Measurements from ENCODE around the gene CPLX3. TPM values are rescaled to one million over a fixed set of nuclear protein-coding genes. Genes with fewer than 3 reads are reported as not detected.

The CPLX3 gene
- total and polyA plus RNA-seq, 5 donors from 2014 or later = 0.35 TPM; not detected in 4

DNA sequence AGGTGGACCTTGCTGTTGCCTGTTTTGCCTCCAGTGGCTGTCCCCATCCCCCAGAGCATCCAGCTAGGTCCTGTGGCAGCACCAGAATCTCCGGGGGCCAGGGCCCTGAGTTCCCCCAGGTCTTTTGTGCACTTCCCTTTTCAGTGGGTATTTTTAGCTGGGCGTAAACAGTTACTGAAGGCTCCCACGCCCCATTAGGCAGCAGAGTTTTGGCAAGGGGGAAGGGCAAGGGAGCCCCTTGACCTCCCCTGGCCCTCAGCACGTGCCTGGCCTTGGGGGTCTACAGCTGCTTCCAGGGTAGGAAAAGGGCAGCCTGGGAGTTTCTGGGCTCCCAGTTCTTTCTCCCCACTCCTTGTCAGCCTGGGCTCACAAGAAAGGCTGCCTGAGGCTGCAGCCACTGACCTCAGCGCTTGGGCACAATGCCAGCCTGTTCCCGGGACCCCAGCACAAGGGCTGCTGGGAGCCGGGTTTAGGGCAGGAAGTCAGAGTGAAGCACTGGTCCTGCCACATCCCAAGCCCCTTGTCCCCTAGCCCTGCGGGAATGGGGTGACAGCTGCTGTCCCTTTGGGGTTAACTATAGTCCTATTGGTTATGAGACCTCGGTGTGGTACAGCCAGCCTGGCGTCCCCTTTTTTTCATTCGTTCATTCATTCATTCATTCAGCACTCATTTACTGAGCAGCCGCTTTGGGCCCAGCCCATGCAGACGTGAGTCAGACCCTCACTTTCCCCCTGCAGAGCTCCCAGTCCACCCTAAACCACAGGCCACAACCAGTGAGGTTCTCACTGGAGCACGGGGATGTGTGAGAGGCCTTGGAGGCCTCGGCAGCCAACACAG, 36.1 kb upstream of the CPLX3 start:
- ATAC-seq (ENCODE audit: low read depth in 2 of 2) (no peak), DNase-seq (no peak)
- Histone ChIP-seq H3K4me1 (ENCODE audit: control insufficient read depth, insufficient read depth, low read length, poor library complexity, severe bottlenecking) (peaks cover 100% of the 10 kb centered on the region), H3K9me3 (ENCODE audit: control insufficient read depth in 2 of 2, low read length in 2 of 2) (no peaks in the 10 kb centered on the region), H3K4me3 (ENCODE audit: low read depth, low read length) (peak overlapping the region; percentile 85), H3K36me3 (ENCODE audit: control insufficient read depth, insufficient read depth, low read length) (no peaks in the 10 kb centered on the region), H3K27ac (ENCODE audit: insufficient read depth, low read length, poor library complexity, severe bottlenecking) (peak overlapping the region; percentile 95), H3K27me3 (ENCODE audit: control insufficient read depth, insufficient read depth, low read length) (no peaks in the 10 kb centered on the region)
- Mint-ChIP-seq H3K27ac (peak overlapping the region; percentile 97 to 100 (median 99)), H3K4me3 (peak overlapping the region; percentile 89 to 98 (median 94)), H3K27me3 (peaks cover 4% of the 10 kb centered on the region), H3K4me1 (peaks cover 20 to 95% (median 61%) of the 10 kb centered on the region in 4 donors), H3K36me3 (peaks cover 15% of the 10 kb centered on the region), H3K9me3 (peaks cover 0 to 1% (median 0%) of the 10 kb centered on the region in 7 donors)

DNA sequence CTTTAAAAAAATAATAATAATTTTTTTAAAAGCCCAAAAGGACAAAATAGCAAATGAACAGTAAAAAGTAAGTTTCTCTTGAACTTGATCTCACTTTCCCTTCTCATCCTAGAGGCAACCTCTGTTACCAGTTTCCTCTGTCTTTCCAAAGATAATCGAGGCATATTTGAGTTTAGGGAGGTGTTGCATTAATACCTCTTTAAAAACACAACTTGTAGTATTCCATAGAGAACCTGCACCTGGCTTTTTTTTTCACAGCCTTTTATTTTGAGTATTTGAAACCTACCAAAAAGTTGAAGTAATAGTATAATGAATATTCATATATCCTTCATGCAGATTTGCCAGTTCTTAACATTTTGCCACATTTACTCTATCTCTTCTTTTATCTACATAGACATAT, 35.4 kb upstream of the CPLX3 start:
- H3K27ac ChIP-seq (ENCODE audit: insufficient read depth, low read length, poor library complexity, severe bottlenecking) = peak overlapping the region; percentile 95
- no peak for DNase-seq
- peaks cover 0 to 1% (median 0%) of the 10 kb centered on the region in 7 donors for H3K9me3 Mint-ChIP-seq
- H3K27me3 Mint-ChIP-seq = peaks cover 4% of the 10 kb centered on the region
- H3K4me3 ChIP-seq (ENCODE audit: low read depth, low read length) = peak overlapping the region; percentile 85
- H3K4me1 ChIP-seq (ENCODE audit: control insufficient read depth, insufficient read depth, low read length, poor library complexity, severe bottlenecking) = peaks cover 100% of the 10 kb centered on the region
- no peak for ATAC-seq (ENCODE audit: low read depth in 2 of 2)
- no peaks in the 10 kb centered on the region for H3K36me3 ChIP-seq (ENCODE audit: control insufficient read depth, insufficient read depth, low read length)
- peak overlapping the region; percentile 83 to 98 (median 92) for H3K4me3 Mint-ChIP-seq
- peak overlapping the region; percentile 92 to 96 (median 95) for H3K27ac Mint-ChIP-seq
- H3K27me3 ChIP-seq (ENCODE audit: control insufficient read depth, insufficient read depth, low read length) = no peaks in the 10 kb centered on the region
- H3K36me3 Mint-ChIP-seq = peaks cover 12% of the 10 kb centered on the region
- H3K4me1 Mint-ChIP-seq = peaks cover 25 to 94% (median 64%) of the 10 kb centered on the region in 4 donors
- H3K9me3 ChIP-seq (ENCODE audit: control insufficient read depth in 2 of 2, low read length in 2 of 2) = no peaks in the 10 kb centered on the region

DNA sequence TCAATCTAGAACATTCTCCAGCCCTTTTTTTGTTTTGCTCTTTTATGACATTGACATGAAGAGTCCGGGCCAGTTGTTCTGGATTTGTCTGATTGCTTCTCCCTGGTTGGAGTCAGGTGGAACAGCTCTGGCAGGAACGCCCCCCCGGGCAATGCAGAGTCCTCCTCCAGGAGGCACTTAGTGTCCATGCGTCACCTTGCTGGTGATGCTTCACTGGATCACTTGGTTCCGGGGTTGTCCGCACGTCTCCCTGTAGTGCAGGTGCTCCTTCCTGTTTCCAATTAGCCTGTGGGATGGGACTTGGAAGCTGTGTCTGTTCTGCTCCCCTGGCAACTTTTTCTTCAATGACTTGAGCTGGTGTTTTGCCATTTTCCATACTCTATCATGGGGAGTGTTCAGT, 34.8 kb upstream of the CPLX3 start:
- Mint-ChIP-seq H3K36me3 (peaks cover 15% of the 10 kb centered on the region), H3K27ac (peak overlapping the region; percentile 92 to 96 (median 95)), H3K27me3 (peaks cover 4% of the 10 kb centered on the region), H3K4me3 (peak overlapping the region; percentile 83 to 98 (median 92)), H3K4me1 (peaks cover 29 to 94% (median 69%) of the 10 kb centered on the region in 4 donors), H3K9me3 (peaks cover 0 to 1% (median 0%) of the 10 kb centered on the region in 7 donors)
- Histone ChIP-seq H3K36me3 (ENCODE audit: control insufficient read depth, insufficient read depth, low read length) (no peaks in the 10 kb centered on the region), H3K4me1 (ENCODE audit: control insufficient read depth, insufficient read depth, low read length, poor library complexity, severe bottlenecking) (peaks cover 100% of the 10 kb centered on the region), H3K9me3 (ENCODE audit: control insufficient read depth in 2 of 2, low read length in 2 of 2) (no peaks in the 10 kb centered on the region), H3K27me3 (ENCODE audit: control insufficient read depth, insufficient read depth, low read length) (no peaks in the 10 kb centered on the region), H3K27ac (ENCODE audit: insufficient read depth, low read length, poor library complexity, severe bottlenecking) (peak overlapping the region; percentile 95), H3K4me3 (ENCODE audit: low read depth, low read length) (peak overlapping the region; percentile 85)
- no peak for ATAC-seq (ENCODE audit: low read depth in 2 of 2)
- DNase-seq = no peak

GRCh38 chr15:74792227-74793016, 34.0 kb upstream of the CPLX3 start:
- H3K4me3 Mint-ChIP-seq = peak overlapping the region; percentile 83 to 98 (median 92)
- H3K27ac ChIP-seq (ENCODE audit: insufficient read depth, low read length, poor library complexity, severe bottlenecking) = peak overlapping the region; percentile 95
- DNase-seq (no peak), ATAC-seq (ENCODE audit: low read depth in 2 of 2) (no peak)
- peaks cover 15% of the 10 kb centered on the region for H3K36me3 Mint-ChIP-seq
- H3K27me3 ChIP-seq (ENCODE audit: control insufficient read depth, insufficient read depth, low read length) = no peaks in the 10 kb centered on the region
- peak overlapping the region; percentile 92 to 96 (median 95) for H3K27ac Mint-ChIP-seq
- H3K36me3 ChIP-seq (ENCODE audit: control insufficient read depth, insufficient read depth, low read length) = no peaks in the 10 kb centered on the region
- peaks cover 29 to 93% (median 66%) of the 10 kb centered on the region in 4 donors for H3K4me1 Mint-ChIP-seq
- peak overlapping the region; percentile 85 for H3K4me3 ChIP-seq (ENCODE audit: low read depth, low read length)
- H3K4me1 ChIP-seq (ENCODE audit: control insufficient read depth, insufficient read depth, low read length, poor library complexity, severe bottlenecking) = peaks cover 100% of the 10 kb centered on the region
- H3K9me3 Mint-ChIP-seq = peaks cover 0 to 1% (median 0%) of the 10 kb centered on the region in 7 donors
- peaks cover 3% of the 10 kb centered on the region for H3K27me3 Mint-ChIP-seq
- H3K9me3 ChIP-seq (ENCODE audit: control insufficient read depth in 2 of 2, low read length in 2 of 2) = no peaks in the 10 kb centered on the region

GRCh38 chr15:74793135-74794028, 33.0 kb upstream of the CPLX3 start:
- H3K36me3 Mint-ChIP-seq = peaks cover 20% of the 10 kb centered on the region
- peak overlapping the region; percentile 95 for H3K27ac ChIP-seq (ENCODE audit: insufficient read depth, low read length, poor library complexity, severe bottlenecking)
- H3K4me1 Mint-ChIP-seq = peaks cover 29 to 93% (median 65%) of the 10 kb centered on the region in 4 donors
- peak; percentile 44 to 48 for ATAC-seq (ENCODE audit: low read depth in 2 of 2)
- H3K4me3 ChIP-seq (ENCODE audit: low read depth, low read length) = peak overlapping the region; percentile 54
- H3K27ac Mint-ChIP-seq = peak overlapping the region; percentile 92 to 96 (median 95)
- peaks cover 100% of the 10 kb centered on the region for H3K4me1 ChIP-seq (ENCODE audit: control insufficient read depth, insufficient read depth, low read length, poor library complexity, severe bottlenecking)
- peak; percentile 68 to 78 (median 76) for DNase-seq
- no peaks in the 10 kb centered on the region for H3K9me3 ChIP-seq (ENCODE audit: control insufficient read depth in 2 of 2, low read length in 2 of 2)
- H3K36me3 ChIP-seq (ENCODE audit: control insufficient read depth, insufficient read depth, low read length) = peaks cover 7% of the 10 kb centered on the region
- peak overlapping the region; percentile 75 to 98 (median 92) for H3K4me3 Mint-ChIP-seq
- no peaks in the 10 kb centered on the region for H3K27me3 Mint-ChIP-seq
- H3K27me3 ChIP-seq (ENCODE audit: control insufficient read depth, insufficient read depth, low read length) = no peaks in the 10 kb centered on the region
- peaks cover 0 to 1% (median 0%) of the 10 kb centered on the region in 7 donors for H3K9me3 Mint-ChIP-seq

- ATAC-seq (ENCODE audit: low read depth in 2 of 2) (no peak), DNase-seq (no peak)
- H3K27ac Mint-ChIP-seq = peak overlapping the region; percentile 80 to 95 (median 93)
These were observed 32.0 kb upstream of the CPLX3 start for GRCh38 chr15:74794248-74794969.

More at GRCh38 chr15:74794248-74794969, 32.0 kb upstream of the CPLX3 start:
- H3K27me3 Mint-ChIP-seq = no peaks in the 10 kb centered on the region
- H3K9me3 Mint-ChIP-seq = peaks cover 0 to 1% (median 0%) of the 10 kb centered on the region in 7 donors
- Histone ChIP-seq H3K4me3 (ENCODE audit: low read depth, low read length) (peak overlapping the region; percentile 7), H3K9me3 (ENCODE audit: control insufficient read depth in 2 of 2, low read length in 2 of 2) (no peaks in the 10 kb centered on the region), H3K27me3 (ENCODE audit: control insufficient read depth, insufficient read depth, low read length) (no peaks in the 10 kb centered on the region), H3K4me1 (ENCODE audit: control insufficient read depth, insufficient read depth, low read length, poor library complexity, severe bottlenecking) (peaks cover 100% of the 10 kb centered on the region), H3K27ac (ENCODE audit: insufficient read depth, low read length, poor library complexity, severe bottlenecking) (peak overlapping the region; percentile 95), H3K36me3 (ENCODE audit: control insufficient read depth, insufficient read depth, low read length) (peaks cover 17% of the 10 kb centered on the region)
- H3K4me3 Mint-ChIP-seq = peak overlapping the region; percentile 66 to 90 (median 86)
- peaks cover 20% of the 10 kb centered on the region for H3K36me3 Mint-ChIP-seq
- H3K4me1 Mint-ChIP-seq = peaks cover 29 to 93% (median 61%) of the 10 kb centered on the region in 4 donors
